ENCODE results near the gene HARS1. TPM values are rescaled to one million over a fixed set of nuclear protein-coding genes. Genes with fewer than 3 reads are reported as not detected.

HARS1 gene
- total and polyA plus RNA-seq, 2 of the 13 experiments (the other 11 are each of a cell fraction or from before 2014, with no cell fraction given): 36.9 to 66.2 TPM

GRCh38 chr5:140664359-140665119 lies 26.6 kb downstream of the HARS1 start, which contains the start of gene WDR55 (continued):
- TF ChIP-seq ZNF350 (CRISPR knock-in tag; IDR thresholded peaks at IDR 0.05; ENCODE audit: borderline replicate concordance, low read depth) (peak; percentile 77), ZC3H13 (CRISPR knock-in tag; IDR thresholded peaks at IDR 0.05) (peak; percentile 84), PRDM10 (CRISPR knock-in tag; IDR thresholded peaks at IDR 0.05; ENCODE audit: low read depth) (peak; percentile 64; the same call in 1 of the 2 replicates), TCF7 (IDR thresholded peaks at IDR 0.05; ENCODE audit: low read depth) (no peak), FOXO4 (CRISPR knock-in tag; conservative IDR thresholded peaks at IDR 0.05) (no peak), ZNF230 (CRISPR knock-in tag; IDR thresholded peaks at IDR 0.05) (no peak; the same call in 1 of the 2 replicates), ZSCAN21 (CRISPR knock-in tag; IDR thresholded peaks at IDR 0.05; ENCODE audit: borderline replicate concordance) (no peak; the same call in 1 of the 2 replicates), ZNF432 (CRISPR knock-in tag; IDR thresholded peaks at IDR 0.05; ENCODE audit: borderline replicate concordance) (no peak), ZNF782 (CRISPR knock-in tag; IDR thresholded peaks at IDR 0.05; ENCODE audit: borderline replicate concordance) (peak; percentile 65), SNRNP70 (IDR thresholded peaks at IDR 0.05; ENCODE audit: low read depth, low read length) (no peak), ETS1 (CRISPR knock-in tag; IDR thresholded peaks at IDR 0.05) (no peak), KLF9 (CRISPR knock-in tag; IDR thresholded peaks at IDR 0.05; ENCODE audit: low read depth) (no peak), ZMYM3 (CRISPR knock-in tag; IDR thresholded peaks at IDR 0.05) (no peak), HOXD1 (CRISPR knock-in tag; IDR thresholded peaks at IDR 0.05) (0 out of 2 replicates have a peak, but pooled peaks have one; percentile 36), TMF1 (CRISPR knock-in tag; IDR thresholded peaks at IDR 0.05; ENCODE audit: low read depth) (no peak), ZBTB46 (CRISPR knock-in tag; IDR thresholded peaks at IDR 0.05; ENCODE audit: borderline replicate concordance) (0 out of 2 replicates have a peak, but pooled peaks have one; percentile 62), ZNF12 (CRISPR knock-in tag; IDR thresholded peaks at IDR 0.05) (peak; percentile 100)
